DOHH2 (cell line): ENCODE results near the gene XRN2.

Experiments used
- H3F3A ChIP-seq: fragments of 200-600 bp; sonication (generic), shearing (Covaris generic); 2 replicates; pipeline ENCODE4 v1.6.0; 2016; ENCODE audit warnings: antibody characterized with exemption, mild to moderate bottlenecking; ENCODE audit not compliant: control insufficient read depth, insufficient read depth
- H3K27ac ChIP-seq: fragments of 200-600 bp; sonication (generic); 2 replicates; pipeline ENCODE4 v1.5.1; 2014; ENCODE audit warnings: low read depth, mild to moderate bottlenecking, low read length, moderate library complexity
- H3K27me3 ChIP-seq: fragments of 200-600 bp; sonication (generic); 2 replicates; pipeline ENCODE4 v1.6.1; 2014; ENCODE audit warnings: mild to moderate bottlenecking, low read length, mixed read lengths; ENCODE audit not compliant: control insufficient read depth
- H3K36me3 ChIP-seq: fragments of 200-600 bp; sonication (generic); 2 replicates; pipeline ENCODE4 v1.6.1; 2014; ENCODE audit warnings: mild to moderate bottlenecking, low read length, moderate library complexity, mixed read lengths; ENCODE audit not compliant: control insufficient read depth
- H3K4me1 ChIP-seq: fragments of 200-600 bp; sonication (generic); 2 replicates; pipeline ENCODE4 v1.6.1; 2014; ENCODE audit warnings: mild to moderate bottlenecking, low read length, mixed read lengths; ENCODE audit not compliant: control insufficient read depth
- H3K4me2 ChIP-seq: fragments of 200-600 bp; sonication (generic); 2 replicates; pipeline ENCODE4 v1.6.0; 2014; ENCODE audit warnings: mild to moderate bottlenecking, low read length, moderate library complexity
- H3K4me3 ChIP-seq: fragments of 200-600 bp; sonication (generic); 2 replicates; pipeline ENCODE4 v1.5.1; 2014; ENCODE audit warnings: mild to moderate bottlenecking, low read length, mixed read lengths
- H3K79me2 ChIP-seq: fragments of 200-600 bp; sonication (generic); 2 replicates; pipeline ENCODE4 v1.6.1; 2014; ENCODE audit warnings: mild to moderate bottlenecking, low read length, mixed read lengths; ENCODE audit not compliant: control insufficient read depth
- H3K9me2 ChIP-seq: fragments of 200-600 bp; sonication (generic); replicated peaks from 2 replicates; pipeline ENCODE4 v1.6.1; 2014; ENCODE audit warnings: mild to moderate bottlenecking, low read length, mixed read lengths; ENCODE audit not compliant: control insufficient read depth
- H3K9me3 ChIP-seq: fragments of 200-600 bp; sonication (generic); 2 replicates; pipeline ENCODE4 v1.6.1; 2014; ENCODE audit warnings: antibody characterized with exemption, low read length, mixed read lengths; ENCODE audit not compliant: control insufficient read depth, insufficient read depth
- H4K20me1 ChIP-seq: fragments of 200-600 bp; sonication (generic); 2 replicates; pipeline ENCODE4 v1.6.0; 2014; ENCODE audit warnings: low read depth, mild to moderate bottlenecking, antibody characterized with exemption, low read length, moderate library complexity; ENCODE audit not compliant: control insufficient read depth, insufficient read depth
- EZH2phosphoT487 ChIP-seq: fragments of 200-600 bp; sonication (generic); IDR thresholded peaks from 2 replicates; pipeline ENCODE4 v1.6.1; 2017; ENCODE audit warnings: borderline replicate concordance, mild to moderate bottlenecking, antibody characterized with exemption, low read length, moderate library complexity, mixed read lengths
- TF ChIP-seq, protein P1 (sequence below): fragments of 200-600 bp; sonication (generic); IDR thresholded peaks from one replicate; pipeline ENCODE4 v1.5.1; 2014; ENCODE audit warnings: antibody characterized with exemption, mild to moderate bottlenecking, low read depth, low read length; ENCODE audit not compliant: poor library complexity, severe bottlenecking

The XRN2 gene

GRCh38 chr20:21344961-21345360 is 41.8 kb downstream of the XRN2 start:
- H3F3A ChIP-seq = no peaks in the 10 kb centered on the region; the same call in 1 of the 2 replicates
- peaks cover 4% of the 10 kb centered on the region; the same call in 1 of the 2 replicates for H3K79me2 ChIP-seq
- H3K27me3 ChIP-seq = no peaks in the 10 kb centered on the region
- peaks cover 85% of the 10 kb centered on the region for H3K36me3 ChIP-seq
- H4K20me1 ChIP-seq = no peaks in the 10 kb centered on the region
- no peak overlapping the region for H3K4me2 ChIP-seq
- no peak overlapping the region for H3K27ac ChIP-seq
- H3K9me2 ChIP-seq = no peaks in the 10 kb centered on the region
- TF ChIP-seq, protein P1, sequence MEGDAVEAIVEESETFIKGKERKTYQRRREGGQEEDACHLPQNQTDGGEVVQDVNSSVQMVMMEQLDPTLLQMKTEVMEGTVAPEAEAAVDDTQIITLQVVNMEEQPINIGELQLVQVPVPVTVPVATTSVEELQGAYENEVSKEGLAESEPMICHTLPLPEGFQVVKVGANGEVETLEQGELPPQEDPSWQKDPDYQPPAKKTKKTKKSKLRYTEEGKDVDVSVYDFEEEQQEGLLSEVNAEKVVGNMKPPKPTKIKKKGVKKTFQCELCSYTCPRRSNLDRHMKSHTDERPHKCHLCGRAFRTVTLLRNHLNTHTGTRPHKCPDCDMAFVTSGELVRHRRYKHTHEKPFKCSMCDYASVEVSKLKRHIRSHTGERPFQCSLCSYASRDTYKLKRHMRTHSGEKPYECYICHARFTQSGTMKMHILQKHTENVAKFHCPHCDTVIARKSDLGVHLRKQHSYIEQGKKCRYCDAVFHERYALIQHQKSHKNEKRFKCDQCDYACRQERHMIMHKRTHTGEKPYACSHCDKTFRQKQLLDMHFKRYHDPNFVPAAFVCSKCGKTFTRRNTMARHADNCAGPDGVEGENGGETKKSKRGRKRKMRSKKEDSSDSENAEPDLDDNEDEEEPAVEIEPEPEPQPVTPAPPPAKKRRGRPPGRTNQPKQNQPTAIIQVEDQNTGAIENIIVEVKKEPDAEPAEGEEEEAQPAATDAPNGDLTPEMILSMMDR = no peak
- no peak for TF ChIP-seq EZH2phosphoT487
- H3K4me3 ChIP-seq = no peak overlapping the region
- no peaks in the 10 kb centered on the region for H3K9me3 ChIP-seq
- H3K4me1 ChIP-seq = no peaks in the 10 kb centered on the region

GRCh38 chr20:21352703-21353102 is 49.6 kb downstream of the XRN2 start:
- TF ChIP-seq EZH2phosphoT487 = no peak
- TF ChIP-seq, protein P1 = no peak
- Histone ChIP-seq H3K36me3 (peaks cover 59% of the 10 kb centered on the region), H3F3A (no peaks in the 10 kb centered on the region; the same call in 1 of the 2 replicates), H4K20me1 (no peaks in the 10 kb centered on the region), H3K4me2 (no peak overlapping the region), H3K79me2 (no peaks in the 10 kb centered on the region), H3K27me3 (no peaks in the 10 kb centered on the region), H3K4me1 (no peaks in the 10 kb centered on the region), H3K4me3 (no peak overlapping the region), H3K9me3 (no peaks in the 10 kb centered on the region), H3K9me2 (no peaks in the 10 kb centered on the region), H3K27ac (no peak overlapping the region)

- Histone ChIP-seq H3K9me2 (no peaks in the 10 kb centered on the region), H3K36me3 (peaks cover 59% of the 10 kb centered on the region), H3K27me3 (no peaks in the 10 kb centered on the region), H3K4me1 (no peaks in the 10 kb centered on the region), H3K9me3 (no peaks in the 10 kb centered on the region), H3K27ac (no peak overlapping the region), H4K20me1 (no peaks in the 10 kb centered on the region), H3K79me2 (no peaks in the 10 kb centered on the region), H3F3A (no peaks in the 10 kb centered on the region; the same call in 1 of the 2 replicates), H3K4me2 (no peak overlapping the region), H3K4me3 (no peak overlapping the region)
- TF ChIP-seq, protein P1 = no peak
- TF ChIP-seq EZH2phosphoT487 = no peak
Observed at GRCh38 chr20:21353236-21353635, 50.1 kb downstream of the XRN2 start.

- Histone ChIP-seq H4K20me1 (no peaks in the 10 kb centered on the region), H3K27me3 (no peaks in the 10 kb centered on the region), H3K36me3 (peaks cover 62% of the 10 kb centered on the region), H3K4me1 (no peaks in the 10 kb centered on the region), H3K4me2 (no peak overlapping the region), H3K4me3 (no peak overlapping the region), H3K9me2 (no peaks in the 10 kb centered on the region), H3F3A (no peaks in the 10 kb centered on the region; the same call in 1 of the 2 replicates), H3K9me3 (no peaks in the 10 kb centered on the region), H3K79me2 (no peaks in the 10 kb centered on the region), H3K27ac (no peak overlapping the region)
- TF ChIP-seq, protein P1 = no peak
- TF ChIP-seq EZH2phosphoT487 = no peak
Observed at GRCh38 chr20:21355981-21356380, 52.9 kb downstream of the XRN2 start.
